Neural progenitor cell (in vitro differentiated cells): Measurements from ENCODE around the gene LTA. TPM values are rescaled to one million over a fixed set of nuclear protein-coding genes. Genes with fewer than 3 reads are reported as not detected.

ENCODE experiments used
- DNase-seq: peaks from one replicate; pipeline ENCODE4 v3.0.0-alpha.2; 2016; ENCODE audit warnings: low spot score
- H2AFZ ChIP-seq: fragments of 200-600 bp; sonication (generic); replicated peaks from 2 replicates; pipeline ENCODE4 v1.6.1; 2016; ENCODE audit warnings: antibody characterized with exemption
- H3F3A ChIP-seq: fragments of 200-600 bp; sonication (generic); 2 replicates; pipeline ENCODE4 v1.6.1; 2016; ENCODE audit warnings: antibody characterized with exemption, low read depth
- H3K27ac ChIP-seq: fragments of 200-600 bp; sonication (generic); 2 replicates; pipeline ENCODE4 v1.5.1; 2016; ENCODE audit warnings: mild to moderate bottlenecking
- H3K27me3 ChIP-seq: fragments of 200-600 bp; sonication (generic); 2 replicates; pipeline ENCODE4 v1.6.1; 2016; ENCODE audit warnings: mild to moderate bottlenecking, moderate library complexity
- H3K36me3 ChIP-seq: fragments of 200-600 bp; sonication (generic); 2 replicates; pipeline ENCODE4 v1.5.1; 2016
- H3K4me1 ChIP-seq: fragments of 200-600 bp; sonication (generic); 2 replicates; pipeline ENCODE4 v1.6.1; 2016; ENCODE audit warnings: mixed run types
- H3K4me2 ChIP-seq: fragments of 200-600 bp; sonication (generic); 2 replicates; pipeline ENCODE4 v1.6.1; 2016
- H3K4me3 ChIP-seq: fragments of 200-600 bp; sonication (generic); 2 replicates; pipeline ENCODE4 v1.5.1; 2016
- H3K79me2 ChIP-seq: fragments of 200-600 bp; sonication (generic); 2 replicates; pipeline ENCODE4 v1.6.1; 2016; ENCODE audit warnings: low read depth
- H3K9ac ChIP-seq: fragments of 200-600 bp; sonication (generic); 2 replicates; pipeline ENCODE4 v1.6.1; 2016
- H3K9me3 ChIP-seq: fragments of 200-600 bp; sonication (generic); 2 replicates; pipeline ENCODE4 v1.5.1; 2016; ENCODE audit warnings: low read depth
- H4K20me1 ChIP-seq: fragments of 200-600 bp; sonication (generic); 2 replicates; pipeline ENCODE4 v1.6.1; 2016; ENCODE audit warnings: low read depth
- H3K27ac Mint-ChIP-seq: 3 replicates; pipeline ENCODE4 v1.8.0; 2021; ENCODE audit warnings: mixed read lengths
- H3K27me3 Mint-ChIP-seq: 2 replicates; pipeline ENCODE4 v1.8.0; 2022; ENCODE audit warnings: low read depth, mild to moderate bottlenecking, inconsistent platforms, moderate library complexity, mixed read lengths; ENCODE audit not compliant: insufficient read depth
- H3K36me3 Mint-ChIP-seq: 3 replicates; pipeline ENCODE4 v1.8.0; 2021; ENCODE audit warnings: mixed read lengths
- H3K4me1 Mint-ChIP-seq: 3 replicates; pipeline ENCODE4 v1.8.0; 2021; ENCODE audit warnings: mixed read lengths
- H3K4me3 Mint-ChIP-seq: 3 replicates; pipeline ENCODE4 v1.8.0; 2021; ENCODE audit warnings: mild to moderate bottlenecking, moderate library complexity, mixed read lengths
- H3K9me3 Mint-ChIP-seq: 3 replicates; pipeline ENCODE4 v1.8.0; 2020; ENCODE audit warnings: mixed read lengths
- CTCF ChIP-seq: fragments of 200-600 bp; sonication (generic); IDR thresholded peaks from 2 replicates; pipeline ENCODE4 v1.5.1; 2017; ENCODE audit warnings: antibody characterized with exemption, mild to moderate bottlenecking
- EZH2 ChIP-seq: fragments of 200-600 bp; sonication (generic); IDR thresholded peaks from 2 replicates; pipeline ENCODE4 v1.6.1; 2017; ENCODE audit warnings: antibody characterized with exemption, mild to moderate bottlenecking, moderate library complexity
- EZH2phosphoT487 ChIP-seq: fragments of 200-600 bp; sonication (generic); IDR thresholded peaks from 2 replicates; pipeline ENCODE4 v1.6.1; 2017; ENCODE audit warnings: antibody characterized with exemption
- total RNA-seq: library from RNA; depleted of rRNA; stranded (reverse); fragments of >200 nt; gene quantifications from 2 replicates; pipeline ENCODE4 v1.2.3, GENCODE V29; 2015; ENCODE audit warnings: low replicate concordance

Gene LTA
- total RNA-seq, 1 donor from 2014 or later: not detected

- Histone ChIP-seq H3F3A (peaks cover 51% of the 10 kb centered on the region), H3K4me2 (no peak overlapping the region), H3K36me3 (peaks cover 8% of the 10 kb centered on the region), H4K20me1 (peaks cover 51% of the 10 kb centered on the region), H3K27ac (peak overlapping the region; percentile 53), H2AFZ (no peak overlapping the region), H3K4me1 (no peaks in the 10 kb centered on the region), H3K9ac (no peak overlapping the region), H3K27me3 (no peaks in the 10 kb centered on the region), H3K9me3 (no peaks in the 10 kb centered on the region), H3K4me3 (no peak overlapping the region), H3K79me2 (peaks cover 11% of the 10 kb centered on the region)
- Mint-ChIP-seq H3K27me3 (peaks cover 5% of the 10 kb centered on the region), H3K27ac (peak overlapping the region; percentile 53), H3K36me3 (peaks cover 28% of the 10 kb centered on the region), H3K9me3 (no peaks in the 10 kb centered on the region), H3K4me3 (peak overlapping the region; percentile 39), H3K4me1 (peaks cover 6% of the 10 kb centered on the region)
- DNase-seq: no peak
- no peak for TF ChIP-seq EZH2
- no peak for TF ChIP-seq CTCF
- no peak for TF ChIP-seq EZH2phosphoT487
Measured at GRCh38 chr6:31528307-31528777, 43.7 kb upstream of the LTA start.

- Mint-ChIP-seq H3K36me3 (peaks cover 33% of the 10 kb centered on the region), H3K4me1 (peaks cover 6% of the 10 kb centered on the region), H3K27me3 (peaks cover 6% of the 10 kb centered on the region), H3K4me3 (peak within 1 kb of the TSS; percentile 39), H3K9me3 (no peaks in the 10 kb centered on the region), H3K27ac (peak within 1 kb of the TSS; percentile 53)
- peaks cover 16% of the 10 kb centered on the region for H3K79me2 ChIP-seq
- peak within 1 kb of the TSS; percentile 74 for H3K27ac ChIP-seq
- H3K4me3 ChIP-seq: no peak within 1 kb of the TSS
- H3K9me3 ChIP-seq: no peaks in the 10 kb centered on the region
- no peaks in the 10 kb centered on the region for H3K27me3 ChIP-seq
- H3K9ac ChIP-seq: no peak within 1 kb of the TSS
- H2AFZ ChIP-seq: no peak within 1 kb of the TSS
- H3F3A ChIP-seq: peaks cover 56% of the 10 kb centered on the region
- no peak within 1 kb of the TSS for H3K4me2 ChIP-seq
- no peak for DNase-seq
- peaks cover 56% of the 10 kb centered on the region for H4K20me1 ChIP-seq
- TF ChIP-seq CTCF: no peak
- TF ChIP-seq EZH2phosphoT487: no peak
- no peak for TF ChIP-seq EZH2
- H3K4me1 ChIP-seq: no peaks in the 10 kb centered on the region
- peaks cover 10% of the 10 kb centered on the region for H3K36me3 ChIP-seq
Measured at GRCh38 chr6:31528821-31529328, 43.2 kb upstream of the LTA start, which contains the start of gene MCCD1. MCCD1 (plus strand) TSS chr6:31528962; CDS start chr6:31529015, 53 bp downstream.

GRCh38 chr6:31529329-31530150 is 42.5 kb upstream of the LTA start:
- Histone ChIP-seq H3K4me2 (no peak overlapping the region), H4K20me1 (peaks cover 63% of the 10 kb centered on the region), H3K9ac (no peak overlapping the region), H3K36me3 (peaks cover 10% of the 10 kb centered on the region), H3K79me2 (peaks cover 23% of the 10 kb centered on the region), H3K27ac (peak overlapping the region; percentile 74), H3K4me1 (no peaks in the 10 kb centered on the region), H3K9me3 (no peaks in the 10 kb centered on the region), H3F3A (peaks cover 63% of the 10 kb centered on the region), H3K4me3 (no peak overlapping the region), H2AFZ (no peak overlapping the region), H3K27me3 (no peaks in the 10 kb centered on the region)
- Mint-ChIP-seq H3K9me3 (no peaks in the 10 kb centered on the region), H3K27ac (no peak overlapping the region), H3K4me1 (peaks cover 6% of the 10 kb centered on the region), H3K27me3 (peaks cover 6% of the 10 kb centered on the region), H3K36me3 (peaks cover 36% of the 10 kb centered on the region), H3K4me3 (no peak overlapping the region)
- TF ChIP-seq EZH2phosphoT487: no peak
- no peak for TF ChIP-seq CTCF
- no peak for TF ChIP-seq EZH2
- no peak for DNase-seq
